DMS 273 (cell line): ENCODE data around the gene SERPINH1.

Experiments
- DNase-seq: peaks from one replicate; lab custom pipeline; 2025; ENCODE audit not compliant: unreplicated experiment; lab: John Stamatoyannopoulos, UW

The SERPINH1 gene

DNA sequence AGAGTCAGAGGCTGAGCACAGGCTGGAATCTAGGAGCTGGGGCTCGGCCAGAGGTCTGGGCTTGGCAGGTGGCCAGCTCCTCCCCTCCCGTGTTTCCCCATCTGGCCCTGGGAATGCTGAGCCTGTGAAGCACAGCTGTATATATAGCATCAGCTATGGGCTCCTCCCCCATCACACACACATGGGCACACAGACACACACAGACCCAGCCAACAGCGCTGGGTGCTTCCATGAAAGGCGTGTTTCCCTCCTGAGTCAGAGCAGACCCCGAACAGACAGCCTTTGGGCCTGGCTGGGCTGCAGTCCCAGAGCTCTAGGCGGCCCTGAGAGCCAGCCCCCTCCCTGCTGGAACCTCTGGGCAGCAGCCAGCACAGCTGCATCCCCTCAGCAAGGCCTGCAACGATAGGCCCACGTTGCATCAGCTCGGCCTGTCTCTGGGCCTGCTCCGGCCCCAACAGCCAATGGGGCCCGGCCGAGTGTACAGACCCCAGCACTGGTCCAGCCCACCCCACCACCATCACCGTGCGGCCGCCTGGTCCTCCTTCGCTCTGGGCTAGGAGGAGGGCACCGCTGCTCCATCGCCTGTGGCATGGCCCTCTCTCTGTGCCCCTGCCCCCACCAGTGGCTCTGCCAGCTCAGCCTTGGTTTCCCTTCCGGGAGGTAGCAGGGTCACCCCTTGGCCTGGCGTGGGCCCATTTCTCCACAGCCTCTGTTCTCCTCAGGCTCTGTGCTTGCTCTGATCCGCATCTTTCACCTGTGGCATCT is 7.6 kb upstream of the SERPINH1 start:
- DNase-seq, result peak; percentile 98

DNA sequence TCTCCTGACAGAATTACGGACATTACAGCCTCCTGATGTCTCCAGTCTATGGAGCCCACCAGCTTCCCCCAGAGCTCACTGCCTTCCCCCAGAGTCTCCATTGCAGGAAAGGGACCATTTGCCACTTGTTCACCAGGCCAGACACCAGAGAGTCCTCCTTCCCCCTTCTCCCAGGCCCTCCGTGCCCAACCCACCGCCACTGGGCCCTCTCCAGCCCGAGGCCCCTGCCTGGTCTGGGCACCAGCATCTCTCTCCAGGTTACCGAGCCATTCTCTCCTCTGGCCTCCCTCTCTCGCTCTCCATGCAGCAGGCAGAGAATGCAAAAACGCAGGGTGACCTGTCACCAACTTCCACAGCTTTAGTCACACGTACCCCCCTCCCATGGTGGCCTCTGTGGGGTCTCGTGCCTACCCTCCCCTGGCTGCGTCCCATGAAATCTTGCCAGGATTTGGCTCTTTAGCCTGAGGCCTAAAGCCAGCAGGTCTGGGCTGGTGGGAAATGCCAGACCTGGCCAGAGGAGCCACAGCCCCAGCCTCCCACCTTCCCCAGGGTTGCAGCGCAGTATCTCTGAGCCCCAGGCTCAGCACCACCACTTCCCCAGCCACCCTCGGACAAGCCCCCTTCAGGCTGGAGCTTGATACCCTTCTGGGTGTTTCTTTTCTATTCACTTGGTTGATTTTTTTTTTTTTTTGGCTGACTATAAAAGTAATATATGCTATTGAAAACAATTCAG is 6.8 kb upstream of the SERPINH1 start:
- DNase-seq, result no peak

DNA sequence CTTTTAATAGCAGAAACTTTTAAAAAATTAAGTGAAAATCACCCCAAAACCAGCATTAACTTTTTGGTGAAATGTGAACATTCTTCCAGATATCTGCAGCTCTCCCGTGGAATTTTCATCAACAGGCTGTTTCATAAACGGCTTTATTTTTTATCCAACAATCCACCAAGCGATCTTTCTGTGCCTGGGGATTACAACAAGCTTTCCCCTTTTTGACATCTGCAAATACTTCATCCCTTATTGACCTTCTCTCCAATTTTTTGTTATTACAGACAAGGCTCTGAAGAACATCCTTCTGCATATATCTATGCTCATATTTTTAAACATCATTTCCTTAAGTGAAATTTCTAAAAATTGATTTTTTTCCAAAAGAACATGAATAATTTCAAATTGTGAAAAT is 5.8 kb upstream of the SERPINH1 start:
- DNase-seq, result no peak

DNA sequence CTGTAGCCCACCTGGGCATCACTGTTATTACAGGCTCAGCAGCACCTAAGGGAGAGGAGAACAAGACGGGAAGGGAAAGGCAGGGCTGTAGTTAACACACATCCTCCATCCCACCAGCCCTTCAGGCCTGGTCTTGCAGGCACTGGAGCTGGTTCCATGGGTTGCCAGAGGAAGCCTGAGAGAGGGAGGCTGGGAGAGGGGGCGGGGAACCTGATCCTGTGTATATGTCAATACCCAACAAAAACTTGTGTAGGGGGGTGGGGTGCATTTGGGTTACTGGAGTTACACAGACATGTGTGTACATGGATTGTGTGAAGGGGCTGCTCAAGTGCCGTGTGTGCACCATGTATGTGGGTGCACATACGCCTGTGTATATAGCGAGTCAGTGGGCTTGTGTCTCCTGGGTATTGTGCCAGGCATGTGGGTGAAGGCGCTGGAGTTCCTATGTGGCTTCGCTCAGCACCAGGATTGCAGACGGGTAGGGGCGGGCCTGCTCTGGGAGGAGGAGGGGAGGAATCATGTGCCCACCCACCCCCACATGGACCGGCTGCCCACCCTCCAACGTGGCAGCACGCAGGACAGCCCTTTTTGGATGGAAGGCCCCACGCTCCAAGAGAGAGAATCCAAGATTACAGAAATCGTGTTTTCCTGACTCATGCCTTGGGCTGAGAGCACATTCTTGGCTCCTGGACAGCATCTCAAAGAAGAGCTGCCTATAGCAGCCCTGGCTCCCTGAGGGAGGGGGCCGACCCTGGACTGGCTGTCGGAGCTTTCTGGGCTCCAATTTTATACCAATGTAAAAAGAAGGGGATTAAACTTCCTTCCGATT is 4.2 kb upstream of the SERPINH1 start:
- DNase-seq, result peak; percentile 31

DNA sequence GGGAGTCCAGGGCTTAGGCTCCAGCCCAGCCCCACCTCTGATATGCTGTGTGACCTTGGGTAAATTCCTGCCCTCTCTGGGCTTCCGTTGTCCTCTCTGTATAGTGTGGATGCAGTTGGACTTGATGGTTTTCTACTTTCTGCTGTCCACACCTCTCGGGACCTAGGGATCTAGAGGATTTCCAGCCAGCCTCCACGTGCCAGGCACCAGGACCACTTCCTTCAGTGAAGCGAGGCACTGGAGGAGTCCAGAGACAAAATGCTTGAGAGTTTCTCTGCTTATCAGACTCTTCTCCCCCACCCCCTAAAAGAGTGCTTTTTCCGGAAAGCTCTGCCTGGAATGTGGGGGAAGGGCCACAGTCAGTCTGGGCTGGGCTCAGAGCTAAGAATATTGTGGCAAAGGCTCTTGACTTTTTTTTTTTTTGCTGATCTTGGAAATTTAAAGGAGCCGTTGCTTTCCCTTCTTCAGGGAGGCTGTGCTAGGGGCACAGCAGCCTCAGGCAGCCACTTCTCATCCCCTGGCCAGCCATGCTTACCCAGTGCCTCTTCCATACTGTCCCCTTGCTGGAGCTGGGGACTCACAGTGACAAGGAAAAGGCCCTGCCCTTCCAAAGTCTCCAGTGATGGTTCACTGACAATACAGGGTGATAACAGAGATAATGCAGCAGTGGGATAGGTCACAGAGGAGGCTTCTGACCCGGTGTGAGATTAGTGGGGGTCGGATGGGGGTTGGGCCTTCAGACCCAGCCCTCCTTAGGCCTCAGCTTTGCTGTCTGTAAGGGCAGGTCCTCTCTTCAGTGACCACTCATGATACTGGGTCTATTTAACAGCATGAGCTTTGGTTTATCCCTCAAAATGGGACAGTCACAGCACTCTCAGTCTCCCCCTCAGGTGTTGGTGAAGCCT is 2.9 kb upstream of the SERPINH1 start:
- DNase-seq, result no peak

DNA sequence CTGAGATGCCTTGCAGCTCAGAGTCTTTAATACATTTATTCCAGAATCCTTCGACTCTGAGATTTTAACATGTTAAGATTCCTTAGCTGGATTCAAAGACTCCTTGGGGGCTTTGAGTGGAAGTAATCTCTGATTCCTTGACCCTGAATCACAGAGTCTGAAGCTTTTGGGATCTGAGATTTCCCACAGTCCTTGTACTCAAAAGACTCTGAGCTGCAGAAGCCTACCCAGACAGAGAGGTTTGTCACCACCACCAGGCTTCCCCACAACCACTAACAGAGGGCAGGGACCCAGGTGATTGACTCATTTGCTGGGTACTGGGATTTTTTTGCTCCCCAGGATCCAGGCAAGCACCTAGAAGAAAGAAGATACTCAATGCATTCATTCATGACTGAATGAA is 1.4 kb upstream of the SERPINH1 start:
- no peak for DNase-seq

DNA sequence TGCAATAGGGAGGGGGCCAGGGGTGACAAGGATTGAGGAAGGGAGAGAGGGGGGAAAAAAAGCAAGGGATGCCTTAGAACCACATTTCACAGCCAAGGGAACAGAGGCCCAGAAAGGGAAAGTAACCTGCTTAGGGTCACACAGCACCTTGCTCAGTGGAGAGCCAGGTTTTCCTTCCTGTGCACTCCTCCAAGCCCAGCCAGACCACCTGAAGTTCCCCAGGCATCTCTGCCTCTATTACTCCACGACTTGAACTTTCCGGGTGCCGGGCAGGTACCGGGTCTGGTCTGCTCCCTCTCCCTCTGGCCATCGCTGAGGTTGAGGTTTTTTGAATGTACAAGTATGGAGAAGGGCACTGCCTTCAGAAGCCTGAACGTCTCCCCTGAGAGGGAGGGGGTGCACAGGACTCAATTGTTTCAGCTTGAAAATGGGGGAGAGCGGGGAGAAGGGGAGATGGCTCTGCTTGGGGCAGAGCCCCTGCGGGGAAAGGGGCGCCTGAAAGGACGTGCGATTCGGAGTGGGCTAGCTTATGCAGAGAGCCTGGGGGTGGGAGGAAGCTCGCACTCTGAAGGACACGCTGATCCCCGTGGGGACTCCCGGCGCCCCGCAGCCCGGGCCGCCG is 516 bp upstream of the SERPINH1 start:
- DNase-seq, result no peak

DNA sequence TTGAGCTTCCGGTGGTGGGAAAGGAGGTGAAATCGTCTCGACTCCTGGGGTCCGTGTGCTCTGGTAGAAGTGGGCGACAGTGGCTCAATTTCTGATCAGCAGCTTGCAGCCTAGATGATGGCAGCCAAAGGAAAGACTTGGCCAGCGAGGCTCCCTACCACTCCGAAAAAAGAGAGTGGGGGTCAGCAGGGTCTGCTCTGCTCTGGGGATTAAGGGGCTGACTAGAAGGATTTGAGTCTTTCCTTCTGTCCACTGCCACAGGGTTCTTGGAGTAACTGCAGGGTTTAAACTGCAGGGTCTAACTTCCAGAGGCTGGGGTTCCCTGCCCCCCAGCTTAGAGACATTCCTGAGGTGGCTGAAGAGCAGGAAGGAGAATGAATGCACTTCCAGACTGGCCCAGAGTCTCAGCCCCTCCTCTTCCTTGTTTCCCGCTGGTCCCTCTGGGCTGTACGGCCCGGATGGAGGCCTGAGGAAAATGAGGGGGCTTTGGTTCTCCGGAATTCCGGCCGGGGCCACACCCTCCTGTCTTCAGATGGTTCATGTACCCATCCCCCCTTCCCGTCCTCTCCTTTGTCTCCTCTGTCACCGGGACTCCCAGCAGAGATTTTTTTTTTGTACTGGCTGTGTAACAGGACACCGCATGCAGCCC is 907 bp downstream of the SERPINH1 start:
- DNase-seq, result peak; percentile 51

DNA sequence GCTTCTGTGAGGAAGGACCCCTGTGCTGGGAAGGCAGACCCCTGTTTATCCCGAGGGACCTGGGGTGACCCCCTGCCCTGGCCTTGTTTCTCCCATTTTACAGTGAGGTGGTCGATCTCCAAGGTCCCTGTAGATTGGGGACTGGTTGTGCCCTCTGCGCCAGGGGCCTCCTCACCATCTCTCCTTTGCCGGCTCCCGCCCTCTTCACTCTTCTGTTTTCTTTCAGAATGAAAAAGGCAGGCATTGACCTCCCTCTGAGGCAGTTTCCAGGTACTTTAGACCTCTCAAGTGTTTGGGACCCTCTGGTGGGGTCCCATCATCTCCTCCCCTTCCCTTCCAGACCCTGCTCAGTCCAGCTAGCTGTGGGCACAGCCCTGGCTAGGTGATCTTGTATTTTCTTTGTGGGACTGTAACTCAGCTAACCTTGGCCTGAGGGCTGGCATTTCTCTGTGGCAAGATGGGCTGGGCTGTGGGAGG is 1.5 kb downstream of the SERPINH1 start:
- DNase-seq, result no peak

DNA sequence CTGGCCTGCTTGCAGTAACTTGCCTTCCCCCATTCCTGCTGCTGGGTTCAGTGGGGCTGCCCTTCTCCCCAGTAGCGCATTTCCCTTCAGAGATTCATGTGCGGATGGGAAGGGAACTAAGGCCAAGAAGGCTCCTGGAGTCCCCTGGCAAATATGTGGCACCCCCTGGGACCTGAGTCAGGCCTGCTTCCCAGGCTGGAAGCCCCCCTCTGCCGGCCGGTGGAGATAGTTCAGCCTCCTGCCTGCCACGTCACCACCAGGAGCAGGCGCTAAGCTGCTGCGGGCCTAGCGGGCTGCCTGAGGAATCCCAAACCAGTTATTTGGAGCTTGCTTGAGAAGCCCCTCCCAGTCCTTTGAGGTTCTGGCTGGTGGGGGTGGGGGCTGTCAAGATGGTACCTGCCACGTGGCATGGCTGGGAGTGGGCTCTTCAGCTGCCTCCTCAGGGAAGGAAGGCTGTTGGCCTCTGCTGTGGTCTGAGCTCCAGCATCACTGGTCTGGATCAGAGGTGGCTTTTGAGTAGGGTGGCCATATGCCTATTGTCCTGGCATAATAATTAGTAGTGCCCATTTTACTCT is 2.0 kb downstream of the SERPINH1 start:
- peak; percentile 55 for DNase-seq

DNA sequence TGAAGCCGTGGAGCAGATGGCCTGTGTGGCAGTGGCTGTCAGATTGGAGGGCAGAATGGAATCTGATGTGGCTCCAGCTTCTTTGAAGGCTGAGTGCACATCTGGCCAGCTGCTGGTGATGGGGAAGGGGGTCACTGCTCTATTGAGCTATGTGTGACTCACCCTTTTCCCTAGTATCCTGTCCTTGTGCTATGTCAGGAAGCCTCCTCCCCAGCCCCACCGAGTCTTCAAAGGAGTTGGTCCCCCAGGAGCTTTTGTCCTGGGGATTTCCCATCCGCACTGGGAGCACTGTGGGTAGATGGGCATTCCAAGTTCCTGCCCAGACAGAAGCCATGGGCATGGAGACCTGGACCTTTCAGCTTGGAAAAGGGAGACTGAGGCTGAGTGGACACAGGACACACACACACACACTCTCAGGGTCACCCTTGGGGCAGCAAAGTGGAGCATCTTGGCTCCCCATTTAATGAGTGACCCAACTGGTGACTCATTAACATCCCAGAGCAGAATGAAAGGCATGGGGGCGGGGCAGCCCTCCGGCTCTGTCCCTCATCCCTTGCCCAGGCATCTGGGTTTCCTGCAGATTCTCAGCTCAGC is 3.3 kb downstream of the SERPINH1 start:
- no peak for DNase-seq

DNA sequence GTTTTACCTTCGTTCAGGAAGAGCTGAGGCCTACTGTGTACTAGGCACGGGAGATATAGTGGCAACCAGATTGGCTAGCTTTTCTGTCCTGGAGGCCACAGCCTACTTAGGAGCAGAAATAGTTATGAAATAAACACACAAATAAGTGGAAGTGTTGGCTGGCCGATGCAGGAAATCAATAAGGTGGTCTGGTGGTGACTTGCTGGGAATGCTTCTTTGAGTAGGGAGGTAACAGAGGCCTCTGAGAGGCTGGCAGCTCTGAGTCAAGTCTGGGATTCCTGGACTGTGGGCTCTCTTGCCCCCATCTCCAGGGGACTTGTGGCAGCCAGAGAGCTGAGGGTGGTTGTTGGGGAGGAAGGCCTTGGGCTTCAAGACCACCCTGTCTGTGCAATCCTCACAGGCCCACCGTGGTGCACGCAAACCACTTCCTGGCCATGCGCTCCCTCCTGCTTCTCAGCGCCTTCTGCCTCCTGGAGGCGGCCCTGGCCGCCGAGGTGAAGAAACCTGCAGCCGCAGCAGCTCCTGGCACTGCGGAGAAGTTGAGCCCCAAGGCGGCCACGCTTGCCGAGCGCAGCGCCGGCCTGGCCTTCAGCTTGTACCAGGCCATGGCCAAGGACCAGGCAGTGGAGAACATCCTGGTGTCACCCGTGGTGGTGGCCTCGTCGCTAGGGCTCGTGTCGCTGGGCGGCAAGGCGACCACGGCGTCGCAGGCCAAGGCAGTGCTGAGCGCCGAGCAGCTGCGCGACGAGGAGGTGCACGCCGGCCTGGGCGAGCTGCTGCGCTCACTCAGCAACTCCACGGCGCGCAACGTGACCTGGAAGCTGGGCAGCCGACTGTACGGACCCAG is 4.1 kb downstream of the SERPINH1 start:
- no peak for DNase-seq

DNA sequence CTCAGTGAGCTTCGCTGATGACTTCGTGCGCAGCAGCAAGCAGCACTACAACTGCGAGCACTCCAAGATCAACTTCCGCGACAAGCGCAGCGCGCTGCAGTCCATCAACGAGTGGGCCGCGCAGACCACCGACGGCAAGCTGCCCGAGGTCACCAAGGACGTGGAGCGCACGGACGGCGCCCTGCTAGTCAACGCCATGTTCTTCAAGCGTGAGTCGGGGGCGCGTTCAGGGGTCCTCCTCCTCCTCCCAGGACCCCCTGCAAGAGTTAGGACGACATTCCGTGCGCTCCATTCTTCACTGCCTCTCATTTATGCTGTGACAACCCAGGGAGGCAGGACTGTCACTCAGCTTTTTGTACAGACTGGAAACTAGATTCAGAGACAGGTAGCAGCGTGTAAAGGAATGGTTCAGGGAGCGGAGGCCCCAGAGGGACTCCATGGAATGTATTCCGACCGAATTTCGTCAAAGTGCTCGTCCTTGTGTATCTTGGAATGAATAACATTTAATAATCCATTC is 4.8 kb downstream of the SERPINH1 start:
- DNase-seq, result no peak

DNA sequence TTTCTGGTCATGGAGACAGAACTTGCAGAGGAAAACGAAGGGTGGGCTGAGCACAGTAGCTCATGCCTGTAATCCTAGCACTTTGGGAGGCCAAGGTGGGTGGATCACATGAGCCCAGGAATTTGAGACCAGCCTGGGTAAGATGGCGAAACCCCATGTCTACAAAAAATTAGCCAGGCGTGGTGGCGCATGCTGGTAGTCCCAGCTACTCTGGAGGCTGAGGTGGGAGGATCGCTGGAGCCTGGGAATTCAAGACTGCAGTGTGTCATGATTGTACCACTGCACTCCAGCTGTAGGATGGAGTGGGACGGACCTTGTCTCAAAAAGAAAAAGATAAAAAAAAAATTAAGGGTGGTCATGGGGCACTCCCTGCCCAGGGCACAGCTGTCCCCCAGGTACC is 5.9 kb downstream of the SERPINH1 start:
- DNase-seq, result no peak

DNA sequence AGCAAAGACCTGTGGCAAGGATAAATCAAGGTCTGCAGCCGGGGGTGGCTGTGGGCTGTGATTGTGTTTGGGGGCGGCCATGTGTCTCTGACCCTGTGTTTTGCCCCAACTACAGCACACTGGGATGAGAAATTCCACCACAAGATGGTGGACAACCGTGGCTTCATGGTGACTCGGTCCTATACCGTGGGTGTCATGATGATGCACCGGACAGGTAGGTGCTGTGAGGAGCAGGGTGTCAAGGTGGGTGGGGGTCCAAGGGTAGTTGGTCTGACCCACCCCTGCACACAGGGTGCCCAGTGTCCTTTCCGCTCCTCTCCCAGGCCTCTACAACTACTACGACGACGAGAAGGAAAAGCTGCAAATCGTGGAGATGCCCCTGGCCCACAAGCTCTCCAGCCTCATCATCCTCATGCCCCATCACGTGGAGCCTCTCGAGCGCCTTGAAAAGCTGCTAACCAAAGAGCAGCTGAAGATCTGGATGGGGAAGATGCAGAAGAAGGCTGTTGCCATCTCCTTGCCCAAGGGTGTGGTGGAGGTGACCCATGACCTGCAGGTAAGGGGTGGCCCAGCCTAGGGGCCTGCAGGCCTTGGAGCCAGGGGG is 6.7 kb downstream of the SERPINH1 start:
- DNase-seq, result no peak

DNA sequence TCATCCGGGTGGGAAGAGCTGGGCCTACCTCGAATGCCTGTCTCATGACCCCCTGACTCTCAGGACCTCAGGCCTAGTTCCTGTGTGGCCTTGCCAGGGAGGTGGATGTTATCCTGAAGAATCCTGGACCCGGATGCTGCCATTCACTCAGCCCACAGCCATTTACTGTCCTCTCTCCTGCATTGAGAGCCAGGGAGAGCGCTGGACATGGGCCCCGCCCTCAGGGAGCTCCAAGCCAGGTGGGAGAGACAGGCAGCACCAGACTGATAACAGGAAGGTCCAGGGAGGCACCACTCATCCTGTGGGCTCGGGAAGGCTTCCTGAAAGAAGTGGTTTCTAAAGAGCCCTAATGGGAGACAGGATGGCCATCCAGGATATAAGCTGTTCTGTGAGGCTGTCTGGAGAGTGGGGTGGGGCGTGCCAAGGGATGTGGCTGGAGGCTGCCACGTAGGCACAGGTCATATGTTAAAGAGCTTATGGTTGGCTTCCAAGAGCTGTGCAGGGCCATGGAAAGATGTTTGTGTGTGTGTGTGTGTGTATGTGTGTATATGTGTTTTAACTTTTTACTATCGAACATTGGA is 8.6 kb downstream of the SERPINH1 start:
- DNase-seq, result no peak

DNA sequence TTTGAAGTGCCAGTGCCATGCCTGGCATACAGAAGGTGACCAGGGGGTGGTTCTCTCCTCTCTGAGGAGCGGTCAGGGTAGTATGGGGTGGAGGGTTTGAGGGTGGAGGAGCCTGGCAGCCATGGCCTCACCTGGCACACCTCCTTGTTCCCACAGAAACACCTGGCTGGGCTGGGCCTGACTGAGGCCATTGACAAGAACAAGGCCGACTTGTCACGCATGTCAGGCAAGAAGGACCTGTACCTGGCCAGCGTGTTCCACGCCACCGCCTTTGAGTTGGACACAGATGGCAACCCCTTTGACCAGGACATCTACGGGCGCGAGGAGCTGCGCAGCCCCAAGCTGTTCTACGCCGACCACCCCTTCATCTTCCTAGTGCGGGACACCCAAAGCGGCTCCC is 9.6 kb downstream of the SERPINH1 start:
- DNase-seq, result no peak
